AG09319 (cell line): Measurements from ENCODE around the gene CDH23.

Source experiments
- DNase-seq: peaks from one replicate; pipeline ENCODE4 v3.0.0-alpha.2; 2010; ENCODE audit warnings: low read depth; ENCODE audit errors: extremely low read depth
- CTCF ChIP-seq: IDR thresholded peaks from 2 replicates; pipeline ENCODE4 v1.5.1; 2011; ENCODE audit warnings: low read depth, mild to moderate bottlenecking, inconsistent platforms, low read length, moderate library complexity

The CDH23 gene

GRCh38 chr10:71388583-71389310, 8.0 kb upstream of the CDH23 start:
- no peak for DNase-seq
- TF ChIP-seq CTCF: no peak

- no peak for DNase-seq
- no peak for TF ChIP-seq CTCF
These were observed 6.8 kb upstream of the CDH23 start for GRCh38 chr10:71389768-71390460.

- DNase-seq: no peak
- no peak for TF ChIP-seq CTCF
These were observed 6.3 kb upstream of the CDH23 start for GRCh38 chr10:71390461-71390835.

GRCh38 chr10:71390921-71391690, 5.6 kb upstream of the CDH23 start:
- DNase-seq: no peak
- no peak for TF ChIP-seq CTCF

GRCh38 chr10:71391701-71392100, 5.0 kb upstream of the CDH23 start:
- no peak for TF ChIP-seq CTCF
- DNase-seq: no peak

GRCh38 chr10:71392292-71392691, 4.4 kb upstream of the CDH23 start:
- no peak for DNase-seq
- TF ChIP-seq CTCF: no peak
